HG02571 (cell line): Measurements from ENCODE around the gene PHF2.

Experiments used
- ATAC-seq: cut with Tn5 transposase; IDR thresholded peaks from one replicate; pipeline ENCODE4 v1.9.1; 2021; ENCODE audit warnings: mild to moderate bottlenecking, moderate library complexity; ENCODE audit not compliant: unreplicated experiment

The PHF2 gene

GRCh38 chr9:93576258-93577077 lies at the start of gene PHF2:
Gene PHF2 (plus strand): TSS chr9:93576584. CDS start chr9:93576774, 190 bp downstream.
- no peak for ATAC-seq

GRCh38 chr9:93531374-93531773 lies 45.0 kb upstream of the PHF2 start:
- no peak for ATAC-seq

GRCh38 chr9:93532141-93532540 lies 44.2 kb upstream of the PHF2 start:
- ATAC-seq, result no peak

- ATAC-seq, result no peak
Observed at GRCh38 chr9:93533863-93534262, 42.5 kb upstream of the PHF2 start.

- ATAC-seq, result no peak
Observed at GRCh38 chr9:93536167-93536566, 40.2 kb upstream of the PHF2 start.

GRCh38 chr9:93536874-93537273 lies 39.5 kb upstream of the PHF2 start:
- no peak for ATAC-seq

- no peak for ATAC-seq
Observed at GRCh38 chr9:93540305-93540704, 36.1 kb upstream of the PHF2 start.

GRCh38 chr9:93541005-93541404 lies 35.4 kb upstream of the PHF2 start:
- ATAC-seq, result no peak

- no peak for ATAC-seq
Observed at GRCh38 chr9:93541581-93542349, 34.6 kb upstream of the PHF2 start.

- no peak for ATAC-seq
Observed at GRCh38 chr9:93543117-93543516, 33.3 kb upstream of the PHF2 start.

GRCh38 chr9:93546356-93546755 lies 30.0 kb upstream of the PHF2 start:
- ATAC-seq, result no peak

GRCh38 chr9:93549611-93550010 lies 26.8 kb upstream of the PHF2 start:
- no peak for ATAC-seq

- no peak for ATAC-seq
Observed at GRCh38 chr9:93552923-93553322, 23.5 kb upstream of the PHF2 start.

GRCh38 chr9:93555370-93555769 lies 21.0 kb upstream of the PHF2 start:
- ATAC-seq, result no peak

- ATAC-seq, result no peak
Observed at GRCh38 chr9:93557366-93558137, 18.8 kb upstream of the PHF2 start.

- ATAC-seq, result no peak
Observed at GRCh38 chr9:93558503-93558902, 17.9 kb upstream of the PHF2 start.

GRCh38 chr9:93560991-93561390 lies 15.4 kb upstream of the PHF2 start:
- no peak for ATAC-seq

GRCh38 chr9:93562157-93562556 lies 14.2 kb upstream of the PHF2 start:
- ATAC-seq, result no peak

- ATAC-seq, result no peak
Observed at GRCh38 chr9:93565089-93565488, 11.3 kb upstream of the PHF2 start.

GRCh38 chr9:93566408-93567270 lies 9.7 kb upstream of the PHF2 start:
- ATAC-seq, result peak; percentile 87
